ENCODE results near the gene SPATA45. TPM values are rescaled to one million over a fixed set of nuclear protein-coding genes. Genes with fewer than 3 reads are reported as not detected.

Gene SPATA45
- total RNA-seq, 1 experiment from 2014 or later = 1.1 TPM

DNA sequence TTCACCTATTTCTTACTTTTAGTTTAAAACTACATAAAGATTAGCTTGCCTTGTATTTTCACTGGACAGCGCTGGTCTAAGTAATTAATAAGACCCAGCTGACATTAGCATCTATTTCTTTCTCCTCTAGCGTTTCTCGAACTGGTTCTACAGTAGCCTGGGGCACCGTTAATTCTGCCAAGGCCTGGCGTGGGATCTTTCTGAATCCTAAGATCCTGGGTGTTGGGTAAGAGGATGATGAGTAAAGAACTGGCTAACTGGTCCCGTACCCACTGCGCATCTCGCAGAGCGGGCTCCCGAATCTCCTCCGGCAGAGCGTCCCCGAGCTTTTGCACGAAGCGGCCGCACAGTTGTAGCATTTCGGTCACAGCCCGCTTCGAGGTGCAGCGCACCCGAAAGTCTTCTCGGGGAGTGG, 56.2 kb downstream of the SPATA45 start:
- Histone ChIP-seq H3K36me3 (ENCODE audit: insufficient read depth, low read length, poor library complexity, severe bottlenecking) (peaks cover 10% of the 10 kb centered on the region), H3K9me3 (ENCODE audit: low read depth, low read length, poor library complexity, severe bottlenecking) (no peaks in the 10 kb centered on the region), H3K4me3 (ENCODE audit: low read depth, low read length, poor library complexity, severe bottlenecking) (peak overlapping the region; percentile 80), H3K4me1 (ENCODE audit: insufficient read depth, low read length, poor library complexity, severe bottlenecking) (peaks cover 4% of the 10 kb centered on the region), H3K27ac (ENCODE audit: low read depth, low read length, poor library complexity, severe bottlenecking) (peak overlapping the region; percentile 81), H3K27me3 (replicated peaks; ENCODE audit: insufficient read depth, low read depth, low read length, poor library complexity) (no peaks in the 10 kb centered on the region)
- ChIA-PET CTCF (interaction anchor here (0.8 kb wide), 1 partner anchor 90 kb away, joined by 4 read pairs; no protein-coding TSS in a partner anchor), POLR2A (ENCODE audit: low non-redundant PET) (no interaction called here)
- TSS peak; percentile 88 for BruUV-seq (replicated peaks)
- DNase-seq (ENCODE audit: low spot score) = peak; percentile 86
- intact Hi-C loops (cut with micrococcal nuclease; ENCODE audit: unreplicated experiment) = loop anchor here (5.0 kb wide), 2 partner anchors 66 to 184 kb away; partner anchors contain the start of genes ATF3 and FLVCR1
- TF ChIP-seq EZH2 (IDR thresholded peaks at IDR 0.05; ENCODE audit: borderline replicate concordance, low read depth, low read length, poor library complexity, severe bottlenecking) = no peak
- TF ChIP-seq, protein P1, sequence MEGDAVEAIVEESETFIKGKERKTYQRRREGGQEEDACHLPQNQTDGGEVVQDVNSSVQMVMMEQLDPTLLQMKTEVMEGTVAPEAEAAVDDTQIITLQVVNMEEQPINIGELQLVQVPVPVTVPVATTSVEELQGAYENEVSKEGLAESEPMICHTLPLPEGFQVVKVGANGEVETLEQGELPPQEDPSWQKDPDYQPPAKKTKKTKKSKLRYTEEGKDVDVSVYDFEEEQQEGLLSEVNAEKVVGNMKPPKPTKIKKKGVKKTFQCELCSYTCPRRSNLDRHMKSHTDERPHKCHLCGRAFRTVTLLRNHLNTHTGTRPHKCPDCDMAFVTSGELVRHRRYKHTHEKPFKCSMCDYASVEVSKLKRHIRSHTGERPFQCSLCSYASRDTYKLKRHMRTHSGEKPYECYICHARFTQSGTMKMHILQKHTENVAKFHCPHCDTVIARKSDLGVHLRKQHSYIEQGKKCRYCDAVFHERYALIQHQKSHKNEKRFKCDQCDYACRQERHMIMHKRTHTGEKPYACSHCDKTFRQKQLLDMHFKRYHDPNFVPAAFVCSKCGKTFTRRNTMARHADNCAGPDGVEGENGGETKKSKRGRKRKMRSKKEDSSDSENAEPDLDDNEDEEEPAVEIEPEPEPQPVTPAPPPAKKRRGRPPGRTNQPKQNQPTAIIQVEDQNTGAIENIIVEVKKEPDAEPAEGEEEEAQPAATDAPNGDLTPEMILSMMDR (conservative IDR thresholded peaks at IDR 0.05; ENCODE audit: low read depth, low read length) = no peak

DNA sequence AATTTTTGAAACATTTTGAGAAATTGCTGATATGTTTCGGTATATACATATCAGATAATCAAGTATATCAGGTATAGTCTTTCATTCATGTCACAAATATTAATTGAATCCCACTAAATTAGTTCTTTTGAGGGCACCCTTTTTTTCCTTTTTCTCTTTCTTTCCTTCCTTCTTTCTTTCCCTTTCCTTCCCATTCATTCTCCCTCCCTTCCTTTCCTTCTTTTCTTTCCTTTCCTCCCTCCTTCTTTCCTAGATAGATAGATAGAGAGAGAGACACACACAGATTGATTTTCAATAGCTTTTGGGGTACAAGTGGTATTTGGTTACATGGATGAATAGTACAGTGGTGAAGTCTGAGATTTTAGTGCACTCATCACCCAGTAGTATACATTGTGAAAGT, 61.6 kb downstream of the SPATA45 start:
- Histone ChIP-seq H3K27ac (ENCODE audit: low read depth, low read length, poor library complexity, severe bottlenecking) (no peak overlapping the region), H3K4me1 (ENCODE audit: insufficient read depth, low read length, poor library complexity, severe bottlenecking) (no peaks in the 10 kb centered on the region), H3K9me3 (ENCODE audit: low read depth, low read length, poor library complexity, severe bottlenecking) (no peaks in the 10 kb centered on the region), H3K4me3 (ENCODE audit: low read depth, low read length, poor library complexity, severe bottlenecking) (no peak overlapping the region), H3K27me3 (replicated peaks; ENCODE audit: insufficient read depth, low read depth, low read length, poor library complexity) (no peaks in the 10 kb centered on the region), H3K36me3 (ENCODE audit: insufficient read depth, low read length, poor library complexity, severe bottlenecking) (peaks cover 51% of the 10 kb centered on the region)
- intact Hi-C loops (cut with micrococcal nuclease; ENCODE audit: unreplicated experiment) = no loop called here
- ChIA-PET POLR2A (ENCODE audit: low non-redundant PET) (no interaction called here), CTCF (no interaction called here)
- TF ChIP-seq EZH2 (IDR thresholded peaks at IDR 0.05; ENCODE audit: borderline replicate concordance, low read depth, low read length, poor library complexity, severe bottlenecking) = no peak
- TF ChIP-seq, protein P1 (conservative IDR thresholded peaks at IDR 0.05; ENCODE audit: low read depth, low read length) = no peak
- no peak for DNase-seq (ENCODE audit: low spot score)
- no TSS peak for BruUV-seq (replicated peaks)

DNA sequence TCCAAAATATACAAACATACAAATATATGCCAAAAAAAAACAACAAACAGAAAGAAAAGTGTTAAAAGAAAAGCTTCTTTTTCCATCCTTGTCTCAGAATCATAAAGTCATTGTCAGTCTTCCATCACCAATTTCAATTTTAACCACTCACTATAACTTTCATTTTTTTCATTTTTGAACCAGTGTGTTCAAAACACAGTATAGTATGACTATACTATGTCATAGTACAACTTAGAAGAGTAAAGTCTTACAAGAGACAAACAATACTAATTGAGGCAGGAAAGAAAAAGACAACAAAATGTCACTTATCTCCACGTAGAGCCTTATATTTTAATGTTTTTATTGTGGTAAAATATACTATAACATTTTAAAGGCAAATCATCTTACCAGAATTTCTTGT, 63.5 kb downstream of the SPATA45 start:
- TF ChIP-seq, protein P1 (conservative IDR thresholded peaks at IDR 0.05; ENCODE audit: low read depth, low read length) = no peak
- TF ChIP-seq EZH2 (IDR thresholded peaks at IDR 0.05; ENCODE audit: borderline replicate concordance, low read depth, low read length, poor library complexity, severe bottlenecking) = no peak
- Histone ChIP-seq H3K9me3 (ENCODE audit: low read depth, low read length, poor library complexity, severe bottlenecking) (no peaks in the 10 kb centered on the region), H3K27ac (ENCODE audit: low read depth, low read length, poor library complexity, severe bottlenecking) (no peak overlapping the region), H3K27me3 (replicated peaks; ENCODE audit: insufficient read depth, low read depth, low read length, poor library complexity) (no peaks in the 10 kb centered on the region), H3K4me3 (ENCODE audit: low read depth, low read length, poor library complexity, severe bottlenecking) (no peak overlapping the region), H3K36me3 (ENCODE audit: insufficient read depth, low read length, poor library complexity, severe bottlenecking) (peaks cover 51% of the 10 kb centered on the region), H3K4me1 (ENCODE audit: insufficient read depth, low read length, poor library complexity, severe bottlenecking) (no peaks in the 10 kb centered on the region)
- no TSS peak for BruUV-seq (replicated peaks)
- no peak for DNase-seq (ENCODE audit: low spot score)
- ChIA-PET CTCF (no interaction called here), POLR2A (ENCODE audit: low non-redundant PET) (no interaction called here)
- intact Hi-C loops (cut with micrococcal nuclease; ENCODE audit: unreplicated experiment) = loop anchor here (2.0 to 5.0 kb wide), 2 partner anchors 307 to 327 kb away; no protein-coding TSS in a partner anchor

Data from A673 (cell line).